ENCODE measurements around the gene CHTF18. TPM values are rescaled to one million over a fixed set of nuclear protein-coding genes. Genes with fewer than 3 reads are reported as not detected.
A peak's percentile ranks its signal among the peaks of the same experiment; 100 is the strongest.
"Not testable (repeated sequence)": the region's sequence is repeated elsewhere in the genome, so short reads cannot be mapped to it uniquely, and the experiment has no call there.

The CHTF18 gene
- total RNA-seq, 2 donors from 2014 or later: 74.5 to 97.8 TPM

DNA sequence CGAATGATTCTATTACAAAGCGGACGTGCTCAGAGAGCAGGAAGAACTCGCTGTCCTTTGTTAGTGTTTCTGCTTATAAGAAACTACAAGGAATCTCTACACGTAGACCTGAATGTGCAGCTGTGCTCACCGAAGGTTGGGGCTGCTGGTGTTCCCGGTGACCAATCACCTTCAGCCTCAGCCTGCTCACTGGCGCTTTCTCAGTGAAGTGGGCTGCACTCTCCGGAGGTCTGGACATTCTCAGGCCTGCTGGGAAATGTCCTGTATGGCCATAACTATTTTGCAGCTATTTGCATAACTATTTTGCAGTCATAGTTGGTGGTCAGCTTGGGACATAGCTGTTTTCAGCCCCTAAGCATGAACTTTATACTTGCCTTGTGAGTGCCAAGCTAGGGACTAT is 37.9 kb upstream of the CHTF18 start:
- Mint-ChIP-seq H3K9me3 (no peaks in the 10 kb centered on the region), H3K4me1 (ENCODE audit: low read depth) (no peaks in the 10 kb centered on the region), H3K27me3 (ENCODE audit: low read depth) (no peaks in the 10 kb centered on the region), H3K36me3 (ENCODE audit: insufficient read depth in 2 of 2) (no peaks in the 10 kb centered on the region), H3K27ac (no peak overlapping the region), H3K4me3 (no peak overlapping the region)
- ATAC-seq (replicated peaks in 1 of 2) (no peak), DNase-seq (no peak)

- Mint-ChIP-seq H3K4me1 (ENCODE audit: low read depth) (no peaks in the 10 kb centered on the region), H3K9me3 (no peaks in the 10 kb centered on the region), H3K36me3 (ENCODE audit: insufficient read depth in 2 of 2) (no peaks in the 10 kb centered on the region), H3K27me3 (ENCODE audit: low read depth) (no peaks in the 10 kb centered on the region), H3K27ac (no peak overlapping the region), H3K4me3 (no peak overlapping the region)
- ATAC-seq (replicated peaks in 1 of 2) (no peak), DNase-seq (no peak)
Observed at GRCh38 chr16:751152-752006, 37.0 kb upstream of the CHTF18 start.

GRCh38 chr16:752007-752312 is 36.5 kb upstream of the CHTF18 start:
- no peaks in the 10 kb centered on the region for H3K9me3 Mint-ChIP-seq
- no peak for ATAC-seq (replicated peaks in 1 of 2)
- no peak overlapping the region for H3K4me3 Mint-ChIP-seq
- no peaks in the 10 kb centered on the region for H3K36me3 Mint-ChIP-seq (ENCODE audit: insufficient read depth in 2 of 2)
- no peak overlapping the region for H3K27ac Mint-ChIP-seq
- no peaks in the 10 kb centered on the region for H3K27me3 Mint-ChIP-seq (ENCODE audit: low read depth)
- H3K4me1 Mint-ChIP-seq (ENCODE audit: low read depth): no peaks in the 10 kb centered on the region
- no peak for DNase-seq

- not testable (repeated sequence) for ATAC-seq (replicated peaks in 1 of 2); H3K27me3 Mint-ChIP-seq (ENCODE audit: low read depth); H3K9me3 Mint-ChIP-seq; H3K27ac Mint-ChIP-seq; DNase-seq; H3K4me3 Mint-ChIP-seq; H3K36me3 Mint-ChIP-seq (ENCODE audit: insufficient read depth in 2 of 2); H3K4me1 Mint-ChIP-seq (ENCODE audit: low read depth)
Observed at GRCh38 chr16:754121-754607, 34.3 kb upstream of the CHTF18 start.

DNA sequence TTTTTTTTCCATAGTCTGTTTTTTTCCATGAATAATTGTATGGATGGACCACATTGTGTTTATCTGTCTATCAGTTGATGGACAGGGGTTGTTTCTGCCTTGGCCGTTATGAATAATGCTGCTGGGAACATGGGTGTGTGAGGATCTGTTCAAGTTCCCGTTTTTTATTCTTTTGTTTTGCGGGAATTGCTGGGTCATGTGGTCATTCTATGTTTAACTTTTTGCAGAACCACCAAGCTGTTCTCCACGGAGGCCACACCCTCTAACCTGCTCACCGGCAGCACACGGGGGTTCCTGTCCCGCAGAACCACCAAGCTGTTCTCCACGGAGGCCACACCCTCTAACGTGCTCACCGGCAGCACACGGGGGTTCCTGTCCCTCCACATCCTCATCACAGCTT is 33.8 kb upstream of the CHTF18 start:
- no peak for DNase-seq
- ATAC-seq (replicated peaks in 1 of 2): no peak
- Mint-ChIP-seq H3K36me3 (ENCODE audit: insufficient read depth in 2 of 2) (no peaks in the 10 kb centered on the region), H3K4me1 (ENCODE audit: low read depth) (no peaks in the 10 kb centered on the region), H3K27me3 (ENCODE audit: low read depth) (no peaks in the 10 kb centered on the region), H3K27ac (no peak overlapping the region), H3K4me3 (no peak overlapping the region), H3K9me3 (no peaks in the 10 kb centered on the region)

GRCh38 chr16:756428-756827 is 32.0 kb upstream of the CHTF18 start:
- no peak overlapping the region for H3K27ac Mint-ChIP-seq
- ATAC-seq (replicated peaks in 1 of 2) (peak; percentile 22 to 66), DNase-seq (no peak)
- no peaks in the 10 kb centered on the region for H3K4me1 Mint-ChIP-seq (ENCODE audit: low read depth)
- H3K4me3 Mint-ChIP-seq: no peak overlapping the region
- H3K9me3 Mint-ChIP-seq: no peaks in the 10 kb centered on the region
- H3K27me3 Mint-ChIP-seq (ENCODE audit: low read depth): no peaks in the 10 kb centered on the region
- no peaks in the 10 kb centered on the region for H3K36me3 Mint-ChIP-seq (ENCODE audit: insufficient read depth in 2 of 2)

DNA sequence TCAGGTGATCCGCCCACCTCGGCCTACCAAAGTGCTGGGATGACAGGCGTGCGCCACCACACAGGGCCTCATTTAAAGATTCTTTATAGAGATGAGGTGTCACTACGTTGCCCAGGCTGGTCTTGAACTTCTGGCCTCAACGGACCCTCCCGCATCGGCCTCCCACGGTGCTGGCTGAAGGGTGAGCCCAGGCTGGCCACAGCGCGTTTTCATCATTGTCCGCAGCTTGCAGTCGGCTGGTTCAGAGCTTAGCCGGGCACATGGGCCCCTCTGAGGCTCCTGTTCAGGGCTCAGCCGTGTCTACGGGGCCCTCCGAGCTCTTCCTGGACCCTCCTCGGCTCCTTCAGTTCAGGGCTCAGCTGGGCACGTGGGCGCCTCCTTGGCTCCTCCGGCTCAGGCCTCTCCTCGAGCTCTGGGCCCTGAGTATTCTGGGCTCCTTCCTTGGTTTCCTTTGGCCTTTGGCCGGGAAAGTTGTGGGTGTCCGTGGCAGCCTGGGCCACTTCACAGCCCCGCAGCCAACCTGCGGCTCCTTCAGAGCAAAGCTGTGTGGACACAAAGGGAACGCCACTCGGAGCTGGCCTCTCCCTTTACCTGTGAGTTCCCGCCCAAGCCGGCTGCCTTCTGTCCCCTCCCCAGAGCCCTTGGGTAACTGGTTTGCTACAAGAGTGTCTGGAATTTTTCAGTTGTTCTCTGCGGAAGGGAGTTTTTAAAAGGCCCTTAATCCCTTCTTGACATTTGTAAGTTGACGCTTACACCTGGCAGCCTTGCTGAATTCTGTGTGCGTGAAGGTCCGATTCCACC is 29.1 kb upstream of the CHTF18 start:
- H3K36me3 Mint-ChIP-seq (ENCODE audit: insufficient read depth in 2 of 2): no peaks in the 10 kb centered on the region
- no peak for ATAC-seq (replicated peaks in 1 of 2)
- no peak overlapping the region for H3K4me3 Mint-ChIP-seq
- DNase-seq: no peak
- no peaks in the 10 kb centered on the region for H3K4me1 Mint-ChIP-seq (ENCODE audit: low read depth)
- H3K27ac Mint-ChIP-seq: no peak overlapping the region
- no peaks in the 10 kb centered on the region for H3K9me3 Mint-ChIP-seq
- no peaks in the 10 kb centered on the region for H3K27me3 Mint-ChIP-seq (ENCODE audit: low read depth)

DNA sequence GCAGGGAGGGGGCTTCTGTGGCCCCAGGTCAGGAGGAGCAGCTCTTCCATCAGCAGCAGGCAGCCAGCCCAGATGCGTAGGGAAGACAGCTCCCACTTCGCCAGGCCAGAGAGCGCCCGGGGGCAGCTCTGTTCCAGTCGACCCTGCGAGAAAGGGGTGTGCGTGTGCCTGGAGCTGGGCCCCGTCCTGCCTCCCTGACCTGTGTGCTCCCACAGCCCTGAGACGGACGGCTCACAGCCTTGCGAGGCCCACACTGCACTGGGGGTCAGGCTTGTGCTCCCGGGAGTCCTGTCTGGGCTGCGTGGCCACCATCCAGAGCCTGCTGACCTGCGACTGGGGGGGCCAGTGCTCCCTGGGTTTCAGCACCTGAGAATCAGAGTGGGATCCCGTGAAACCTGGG is 28.4 kb upstream of the CHTF18 start:
- Mint-ChIP-seq H3K4me1 (ENCODE audit: low read depth) (no peaks in the 10 kb centered on the region), H3K4me3 (no peak overlapping the region), H3K36me3 (ENCODE audit: insufficient read depth in 2 of 2) (no peaks in the 10 kb centered on the region), H3K9me3 (no peaks in the 10 kb centered on the region), H3K27me3 (ENCODE audit: low read depth) (no peaks in the 10 kb centered on the region), H3K27ac (no peak overlapping the region)
- ATAC-seq (replicated peaks in 1 of 2): no peak
- no peak for DNase-seq

- ATAC-seq (replicated peaks in 1 of 2) (no peak), DNase-seq (no peak)
- Mint-ChIP-seq H3K9me3 (no peaks in the 10 kb centered on the region), H3K36me3 (ENCODE audit: insufficient read depth in 2 of 2) (no peaks in the 10 kb centered on the region), H3K4me3 (no peak within 1 kb of the TSS), H3K27ac (no peak within 1 kb of the TSS), H3K4me1 (ENCODE audit: low read depth) (no peaks in the 10 kb centered on the region), H3K27me3 (ENCODE audit: low read depth) (no peaks in the 10 kb centered on the region)
Observed at GRCh38 chr16:760545-761343, 27.7 kb upstream of the CHTF18 start, which contains the start of gene MSLN. MSLN (plus strand) TSS chr16:760734; CDS start chr16:762681, 1,947 bp downstream.

- no peak for ATAC-seq (replicated peaks in 1 of 2)
- DNase-seq: no peak
- H3K4me1 Mint-ChIP-seq (ENCODE audit: low read depth): no peaks in the 10 kb centered on the region
- H3K9me3 Mint-ChIP-seq: no peaks in the 10 kb centered on the region
- no peak overlapping the region for H3K27ac Mint-ChIP-seq
- no peaks in the 10 kb centered on the region for H3K36me3 Mint-ChIP-seq (ENCODE audit: insufficient read depth in 2 of 2)
- H3K4me3 Mint-ChIP-seq: no peak overlapping the region
- no peaks in the 10 kb centered on the region for H3K27me3 Mint-ChIP-seq (ENCODE audit: low read depth)
Observed at GRCh38 chr16:761625-762513, 26.6 kb upstream of the CHTF18 start.

GRCh38 chr16:762595-763268 is 25.7 kb upstream of the CHTF18 start:
- ATAC-seq (replicated peaks in 1 of 2) (no peak), DNase-seq (no peak)
- Mint-ChIP-seq H3K27me3 (ENCODE audit: low read depth) (no peaks in the 10 kb centered on the region), H3K9me3 (no peaks in the 10 kb centered on the region), H3K4me3 (no peak overlapping the region), H3K36me3 (ENCODE audit: insufficient read depth in 2 of 2) (no peaks in the 10 kb centered on the region), H3K4me1 (ENCODE audit: low read depth) (no peaks in the 10 kb centered on the region), H3K27ac (no peak overlapping the region)

All from activated T-cell treated with anti-CD3 and anti-CD28 coated beads, Interleukin-2, amount 50 U/mL, for 72 hours (primary cell).